ENCODE measurements around the gene GALE.
"Not testable (repeated sequence)": the region's sequence is repeated elsewhere in the genome, so short reads cannot be mapped to it uniquely, and the experiment has no call there.

GALE gene

DNA sequence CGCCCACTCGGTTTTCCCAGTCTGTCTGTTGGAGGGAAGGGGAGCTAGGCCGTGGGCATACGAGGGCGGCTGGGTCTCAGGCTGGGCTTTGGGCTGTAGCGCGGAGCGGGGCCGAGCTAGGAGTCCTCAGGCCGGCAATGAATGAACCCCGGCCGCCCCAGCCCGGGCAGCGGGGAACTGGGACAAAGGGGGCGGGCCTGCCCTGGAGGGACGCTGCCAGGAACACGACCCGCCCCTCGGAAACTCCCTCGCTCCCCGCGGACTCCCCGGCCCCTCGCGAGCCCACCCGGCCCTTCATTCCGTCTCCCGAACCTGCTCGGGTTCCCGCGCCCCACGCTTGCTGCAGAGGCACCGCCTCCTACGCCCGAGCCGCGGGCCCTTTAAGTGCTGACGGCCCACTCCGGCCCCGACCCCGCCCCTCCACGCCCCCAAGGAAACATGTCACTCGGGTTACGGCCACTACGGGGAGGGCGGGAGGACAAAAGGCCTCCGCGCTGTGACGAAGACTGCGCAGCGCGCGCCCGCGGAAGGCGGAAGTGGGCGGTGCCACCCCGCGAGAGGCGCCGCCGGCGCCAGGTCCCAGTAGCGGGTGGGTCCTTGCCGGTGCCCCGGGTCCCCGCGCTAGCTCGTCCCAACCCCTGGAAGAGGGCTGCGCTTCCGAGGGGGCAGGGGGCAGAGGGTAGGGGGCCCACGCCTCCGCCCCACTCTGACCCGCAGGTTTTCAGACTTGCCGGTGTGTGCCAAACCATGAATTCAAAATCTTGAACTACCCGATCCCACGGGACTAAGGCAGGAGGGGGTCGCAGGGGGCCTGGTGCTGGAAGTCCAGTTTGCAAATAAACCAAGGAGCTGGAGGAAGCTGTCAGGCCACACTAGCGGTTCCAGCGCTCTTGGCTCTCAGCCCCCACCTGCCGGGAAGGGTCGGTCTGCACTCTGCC lies at the start of gene GALE:
TSS of gene GALE (minus strand) at position 355 of the 938 bp plus-strand sequence. CDS start 1,747 bp downstream, outside the sequence.
- peak; percentile 65 to 97 (median 94) for DNase-seq

DNA sequence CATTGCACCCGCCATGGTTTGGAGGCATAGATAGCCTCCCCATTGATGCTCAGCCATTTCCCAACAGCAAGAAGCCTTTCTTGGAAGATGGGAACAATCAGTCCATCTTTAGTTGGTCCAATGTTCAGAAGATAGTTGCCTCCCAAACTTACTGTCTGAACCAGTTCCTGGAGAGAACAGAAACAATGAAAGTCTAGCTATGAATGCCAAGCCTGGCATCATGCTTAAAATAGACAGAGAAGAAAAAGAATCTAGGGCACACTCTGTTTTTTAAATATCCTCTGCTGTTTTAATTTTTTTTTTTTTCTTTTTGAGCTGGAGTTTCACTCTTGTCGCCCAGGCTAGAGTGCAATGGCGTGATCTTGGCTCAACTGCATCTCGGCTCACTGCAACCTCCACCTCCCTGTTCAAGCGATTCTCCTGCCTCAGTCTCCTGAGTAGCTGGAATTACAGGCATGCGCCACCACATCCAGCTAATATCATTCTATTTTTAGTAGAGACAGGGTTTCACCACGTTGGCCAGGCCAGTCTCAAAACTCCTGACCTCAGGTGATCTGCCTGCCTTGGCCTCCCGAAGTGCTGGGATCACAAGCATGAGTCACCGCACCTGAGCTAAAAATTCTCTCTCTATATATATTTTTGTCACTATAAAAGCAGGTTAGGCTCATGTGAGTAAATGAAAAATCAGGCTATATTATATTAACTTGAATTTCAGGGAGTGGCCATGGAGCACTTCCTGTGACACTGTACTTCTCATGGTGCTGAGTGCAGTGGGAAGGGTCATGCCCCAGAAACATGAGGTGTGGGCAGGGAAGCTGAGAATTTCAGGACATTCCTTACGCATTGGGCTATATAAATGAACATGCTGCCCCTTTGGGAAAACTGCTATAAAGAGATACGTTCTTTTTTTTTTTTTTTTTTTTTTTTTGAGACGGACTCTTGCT lies 48.4 kb upstream of the GALE start:
- DNase-seq = peak in 2 of 58 donors; percentile 2 to 23

DNA sequence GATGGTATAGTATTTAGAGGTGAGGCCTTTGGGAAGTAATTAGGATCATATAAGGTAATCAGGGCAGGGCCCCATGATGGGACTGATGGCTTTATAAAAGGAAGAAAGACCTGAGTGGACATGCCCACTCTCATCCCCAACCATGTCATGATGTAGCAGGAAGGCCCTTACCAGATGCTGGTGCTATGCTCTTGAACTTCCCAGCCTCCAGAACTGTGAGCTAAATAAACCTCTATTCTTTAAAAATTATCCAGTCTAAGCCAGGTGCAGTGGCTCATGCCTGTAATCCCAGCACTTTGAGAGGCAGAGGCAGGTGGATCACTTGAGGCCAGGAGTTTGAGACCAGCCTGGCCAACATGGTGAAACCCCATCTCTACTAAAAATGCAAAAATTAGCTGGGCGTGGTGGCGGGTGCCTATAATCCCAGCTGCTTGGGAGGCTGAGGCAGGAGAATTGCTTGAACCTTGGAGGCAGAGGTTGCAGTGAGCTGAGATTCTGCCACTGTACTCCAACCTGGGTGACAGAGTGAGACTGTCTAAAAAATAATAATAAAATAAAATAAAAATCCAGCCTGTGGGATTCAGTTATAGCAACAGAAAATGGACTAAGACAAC lies 47.0 kb upstream of the GALE start:
- not testable (repeated sequence) for DNase-seq

DNA sequence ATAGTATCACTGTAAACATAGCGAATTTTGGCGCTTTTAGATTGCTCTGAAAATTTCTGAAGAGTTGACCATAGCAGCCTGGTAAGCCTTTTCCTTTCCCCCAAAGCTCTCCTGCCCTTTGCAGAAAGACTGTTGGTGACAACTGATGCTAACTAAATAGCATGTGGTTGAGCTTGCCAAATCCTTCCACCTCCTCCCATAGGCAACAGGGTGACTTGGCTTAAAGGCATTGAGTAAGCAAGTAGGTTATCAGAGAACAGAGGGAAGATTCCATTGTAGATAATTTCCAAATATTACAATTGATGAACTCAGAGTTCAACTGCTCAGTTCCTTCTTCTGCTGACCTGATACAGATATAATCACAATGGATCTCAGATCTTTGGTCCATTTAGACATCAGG lies 44.6 kb upstream of the GALE start:
- DNase-seq = no peak

DNA sequence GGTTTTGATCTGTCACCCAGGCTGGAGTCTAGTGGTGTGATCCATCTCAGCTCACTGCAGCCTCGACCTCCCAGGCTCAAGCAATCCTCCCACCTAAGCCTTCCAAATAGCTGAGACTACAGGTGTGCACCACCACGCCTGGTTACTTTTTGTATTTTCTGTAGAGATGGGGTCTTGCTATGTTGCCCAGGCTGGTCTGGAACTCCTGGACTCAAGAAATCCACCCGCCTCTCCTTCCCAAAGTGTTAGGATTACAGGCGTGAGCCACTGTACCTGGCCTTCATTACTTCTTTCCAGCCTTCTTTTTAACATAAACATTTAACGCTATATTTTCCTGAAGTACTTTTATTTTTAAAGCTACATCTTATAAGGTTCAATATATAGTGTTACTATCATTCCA lies 43.1 kb upstream of the GALE start:
- DNase-seq = no peak

DNA sequence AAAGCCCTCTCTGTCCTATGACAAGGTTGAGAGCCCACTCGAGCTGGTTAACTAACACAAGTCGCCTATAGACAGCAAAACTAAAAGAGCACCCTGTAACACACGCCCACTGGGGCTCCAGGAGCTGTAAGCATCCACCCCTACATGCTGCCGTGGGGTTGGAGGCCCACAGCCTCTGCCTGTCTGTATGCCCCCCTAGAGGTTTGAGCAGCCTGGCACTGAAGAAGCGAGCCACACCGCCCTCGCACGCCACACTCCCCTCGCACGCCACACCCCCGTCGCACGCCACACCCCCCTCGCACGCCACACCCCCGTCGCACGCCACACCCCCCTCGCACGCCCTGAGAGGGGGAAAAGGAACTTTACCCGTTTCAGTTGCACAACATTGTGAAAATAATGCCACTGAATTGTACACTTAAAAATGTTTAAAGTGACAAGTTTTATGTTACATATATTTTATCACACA lies 37.9 kb upstream of the GALE start:
- peak in 32 of 58 donors; percentile 2 to 50 (median 17) for DNase-seq

DNA sequence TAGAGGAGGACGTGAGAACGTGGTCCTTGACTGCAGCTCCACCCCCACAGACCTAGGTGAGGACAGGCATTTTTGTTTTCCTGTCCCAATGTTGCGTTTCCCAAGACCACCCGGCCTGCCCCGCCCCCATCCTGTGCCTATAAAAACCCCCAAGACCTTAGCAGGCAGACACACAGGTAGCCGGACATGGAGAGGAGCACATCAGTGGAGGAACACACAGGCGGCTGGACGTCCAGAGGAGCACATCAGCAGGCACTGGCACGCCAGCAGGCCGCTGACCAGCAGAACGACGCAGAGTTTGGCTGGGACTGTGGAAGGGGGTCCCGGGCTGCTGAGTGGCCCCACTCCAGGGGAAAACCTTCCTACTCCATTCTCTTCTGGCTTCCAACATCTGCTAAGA lies 37.4 kb upstream of the GALE start:
- DNase-seq = no peak

DNA sequence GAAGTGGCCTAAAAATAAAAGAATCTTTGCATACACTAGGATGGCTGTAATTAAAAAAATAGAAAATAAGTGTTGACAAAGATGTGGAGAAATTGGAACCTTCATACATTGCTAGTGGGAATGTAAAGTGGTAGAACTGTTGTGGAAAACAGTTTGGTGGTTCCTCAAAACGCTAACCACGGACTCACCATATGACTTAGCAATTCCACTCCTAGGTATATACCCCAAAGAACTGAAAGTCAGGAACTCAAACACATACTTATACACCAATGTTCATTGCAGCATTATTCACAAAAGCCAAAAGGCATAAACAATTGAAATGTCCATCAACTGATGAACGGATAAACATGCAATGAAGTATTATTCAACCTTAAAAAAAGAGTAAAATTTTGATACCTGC lies 35.5 kb upstream of the GALE start:
- no peak for DNase-seq

DNA sequence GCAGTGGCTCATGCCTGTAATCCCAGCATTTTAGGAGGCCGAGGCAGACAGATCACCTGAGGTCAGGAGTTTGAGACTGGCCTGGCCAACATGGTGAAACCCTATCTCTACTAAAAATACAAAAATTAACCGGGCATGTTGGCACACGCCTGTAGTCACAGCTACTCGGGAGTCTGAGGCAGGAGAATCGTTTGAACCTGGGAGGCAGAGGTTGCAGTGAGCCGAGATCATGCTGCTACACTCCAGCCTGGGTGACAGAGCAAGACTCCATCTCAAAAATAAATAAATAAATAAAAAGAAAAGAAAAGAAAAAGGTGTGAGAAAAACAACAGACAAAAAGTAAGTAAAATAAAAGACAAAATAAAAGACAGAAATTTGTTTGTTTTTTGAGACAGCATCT lies 33.6 kb upstream of the GALE start:
- not testable (repeated sequence) for DNase-seq

DNA sequence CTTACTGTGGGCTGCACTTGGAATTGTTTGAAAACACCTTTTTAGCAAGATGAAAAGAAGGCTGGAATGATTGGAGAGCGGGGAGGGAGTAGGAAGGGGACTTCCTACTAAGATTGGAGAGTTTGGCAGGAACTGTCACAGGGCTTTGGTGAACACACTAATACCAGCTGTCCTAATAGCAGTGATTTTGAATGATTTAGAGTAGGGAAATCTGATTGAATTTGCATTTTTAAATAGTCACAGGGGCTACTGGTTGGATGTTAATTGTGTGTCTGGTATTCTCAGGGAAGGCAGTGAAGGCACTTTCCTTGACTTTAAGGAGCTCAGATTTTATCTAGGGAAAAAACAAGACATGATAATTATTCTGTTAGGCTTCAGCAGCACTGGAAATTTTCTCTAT lies 27.2 kb upstream of the GALE start:
- DNase-seq = no peak

DNA sequence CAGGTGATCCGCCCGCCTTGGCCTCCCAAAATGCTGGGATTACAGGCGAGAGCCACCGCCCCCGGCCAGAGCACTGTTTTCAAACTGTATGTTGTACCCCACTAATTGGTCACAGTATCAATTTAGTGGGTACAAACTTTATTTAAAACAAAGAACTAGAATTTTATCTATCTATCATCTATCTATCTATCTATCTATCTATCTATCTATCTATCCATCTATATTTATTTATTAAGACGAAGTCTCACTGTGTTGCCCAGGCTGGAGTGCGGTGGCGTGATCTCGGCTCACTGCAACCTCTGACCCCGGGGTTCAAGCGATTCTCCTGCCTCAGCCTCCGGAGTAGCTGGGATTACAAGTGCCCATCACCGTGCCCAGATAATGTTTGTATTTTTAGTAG lies 26.0 kb upstream of the GALE start:
- not testable (repeated sequence) for DNase-seq

DNA sequence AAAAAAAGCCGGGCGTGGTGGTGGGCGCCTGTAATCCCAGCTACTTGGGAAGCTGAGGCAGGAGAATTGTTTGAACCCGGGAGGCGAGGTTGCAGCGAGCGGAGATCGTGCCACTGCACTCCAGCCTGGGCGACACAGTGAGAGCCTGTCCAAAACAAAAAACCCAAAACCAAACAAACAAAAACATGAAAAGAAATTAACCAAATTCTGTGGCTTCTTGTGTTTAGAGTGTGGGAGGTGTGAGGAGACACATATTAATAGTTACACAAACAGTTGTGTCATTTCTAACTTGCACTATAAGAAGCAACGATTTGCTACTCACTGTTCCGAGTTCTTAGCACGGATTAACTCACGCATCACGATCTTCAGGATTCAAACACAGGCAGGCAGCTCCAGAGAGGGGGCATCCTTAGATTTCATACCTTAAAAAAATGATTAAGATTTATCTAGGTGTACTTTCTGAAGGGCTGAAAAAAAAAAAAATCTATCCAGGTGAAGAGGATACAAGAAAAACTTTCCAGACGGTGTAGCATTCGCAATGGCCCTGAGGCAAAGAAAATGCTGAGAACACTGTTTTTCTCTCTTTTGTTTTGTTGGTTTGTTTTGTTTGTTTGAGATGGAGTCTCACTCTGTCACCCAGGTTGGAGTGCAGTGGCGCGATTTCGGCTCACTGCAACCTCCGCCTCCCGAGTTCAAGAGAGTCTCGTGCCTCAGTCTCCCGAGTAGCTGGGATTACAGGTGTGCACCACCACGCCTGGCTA lies 25.4 kb upstream of the GALE start:
- peak in 1 of 58 donors; percentile 31 for DNase-seq

DNA sequence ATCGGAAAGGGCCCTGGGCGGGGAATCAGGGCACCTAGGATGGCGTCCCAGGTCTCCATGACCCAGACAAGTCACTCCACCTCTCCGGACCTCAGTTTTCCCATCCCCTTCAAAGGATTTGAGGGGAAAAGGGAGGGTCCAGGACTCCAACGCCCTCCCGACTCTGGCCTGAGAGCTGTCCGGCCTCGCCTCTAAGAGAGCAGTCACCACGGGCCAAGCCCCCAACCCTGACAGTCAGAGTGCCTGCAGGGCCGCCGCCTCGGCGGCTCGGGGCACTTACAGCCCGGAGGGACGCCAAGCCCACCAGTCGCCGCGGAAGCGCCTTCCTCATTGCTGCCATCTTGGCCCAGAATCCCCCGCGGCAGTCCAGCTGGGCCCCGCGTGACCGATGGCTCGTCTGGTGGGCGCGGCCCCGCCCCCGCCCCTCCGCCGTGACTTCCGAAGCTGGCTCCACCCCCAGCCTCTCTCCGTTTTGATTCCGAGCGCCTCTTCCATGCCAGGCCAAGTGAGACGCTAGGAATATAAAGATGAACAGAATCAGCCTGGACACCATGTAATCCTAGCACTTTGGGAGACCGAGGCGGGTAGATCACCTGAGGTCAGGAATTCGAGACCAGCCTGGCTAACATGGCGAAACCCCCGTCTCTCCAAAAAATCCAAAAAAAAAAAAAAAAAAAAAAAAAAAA lies 24.7 kb upstream of the GALE start, which contains the start of gene HMGCL:
TSS of gene HMGCL (minus strand) at position 354 of the 686 bp plus-strand sequence. CDS start at position 340, 14 bp downstream.
- peak; percentile 30 to 93 (median 85) for DNase-seq

DNA sequence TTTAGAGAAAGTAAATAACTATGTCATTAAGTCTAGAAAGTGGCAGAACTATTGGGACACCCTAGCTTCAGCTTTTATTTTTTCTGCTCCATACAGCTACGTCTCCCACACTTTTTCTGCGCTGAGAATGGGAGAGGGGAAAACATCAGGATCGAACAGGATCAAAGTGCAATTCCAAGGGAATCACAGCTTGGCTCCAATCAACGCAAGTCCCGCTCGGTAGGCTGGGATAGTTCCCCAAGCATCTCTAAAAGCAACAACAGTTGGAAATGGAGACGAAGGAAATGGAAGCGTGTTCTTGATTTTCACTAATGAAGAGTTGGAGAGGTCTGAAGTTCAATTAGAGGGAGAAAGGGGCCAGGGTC lies 24.1 kb upstream of the GALE start:
- no peak for DNase-seq

DNA sequence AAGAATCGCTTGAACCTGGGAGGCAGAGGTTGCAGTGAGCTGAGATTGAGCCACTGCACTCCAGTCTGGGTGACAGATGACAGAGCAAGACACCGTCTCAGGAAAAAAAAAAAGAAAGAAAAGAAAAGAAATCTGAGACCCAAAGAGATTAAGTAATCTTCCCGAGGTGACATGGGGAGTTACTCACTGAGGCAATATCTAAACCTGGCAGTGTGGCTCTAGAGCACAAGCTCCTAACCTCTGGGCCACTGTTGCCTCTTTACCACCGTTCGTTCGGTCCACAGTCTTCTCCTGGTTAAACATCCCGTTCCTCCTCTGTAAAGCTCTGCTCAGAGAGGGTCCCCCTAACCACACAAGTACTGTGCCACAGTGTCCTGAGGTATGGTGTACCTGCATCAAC lies 23.2 kb upstream of the GALE start:
- DNase-seq = no peak

DNA sequence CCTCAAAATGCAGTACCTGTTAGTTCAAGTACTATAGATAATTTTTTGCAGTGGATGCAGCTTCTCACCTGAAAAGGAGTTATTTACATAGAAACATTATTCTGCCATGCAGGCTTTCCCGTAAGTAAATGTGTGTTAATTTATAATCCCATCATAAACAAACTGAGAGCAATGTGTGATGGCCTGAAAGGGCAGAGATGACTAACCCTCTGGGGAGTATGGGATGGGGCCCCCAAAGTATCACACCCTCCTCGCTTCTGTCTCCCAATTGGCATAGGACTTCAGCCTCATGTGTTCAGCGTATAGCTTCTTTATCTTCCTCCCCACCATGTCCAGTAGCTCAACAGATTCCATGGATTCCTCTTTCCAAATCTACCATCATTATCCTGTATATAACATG lies 17.1 kb upstream of the GALE start:
- DNase-seq = no peak

DNA sequence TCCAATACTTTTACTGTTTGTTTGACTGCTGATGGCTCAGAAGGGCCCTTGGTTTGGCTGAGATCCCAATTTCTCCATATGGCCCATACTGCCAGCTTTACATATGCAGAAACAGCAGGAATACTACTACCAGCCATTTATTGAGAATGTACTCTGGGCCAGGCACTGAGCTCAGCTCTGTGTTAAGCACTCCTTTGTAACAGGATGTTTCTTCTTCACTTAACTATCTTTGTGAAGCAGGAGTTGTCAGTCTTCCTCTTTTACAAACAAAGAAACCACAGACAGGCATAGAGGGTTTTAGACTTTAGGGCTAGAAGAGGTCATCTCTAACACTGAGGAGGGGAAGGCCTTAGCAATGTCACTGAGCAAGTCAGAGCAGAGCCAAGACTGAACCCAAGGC lies 16.4 kb upstream of the GALE start:
- no peak for DNase-seq

DNA sequence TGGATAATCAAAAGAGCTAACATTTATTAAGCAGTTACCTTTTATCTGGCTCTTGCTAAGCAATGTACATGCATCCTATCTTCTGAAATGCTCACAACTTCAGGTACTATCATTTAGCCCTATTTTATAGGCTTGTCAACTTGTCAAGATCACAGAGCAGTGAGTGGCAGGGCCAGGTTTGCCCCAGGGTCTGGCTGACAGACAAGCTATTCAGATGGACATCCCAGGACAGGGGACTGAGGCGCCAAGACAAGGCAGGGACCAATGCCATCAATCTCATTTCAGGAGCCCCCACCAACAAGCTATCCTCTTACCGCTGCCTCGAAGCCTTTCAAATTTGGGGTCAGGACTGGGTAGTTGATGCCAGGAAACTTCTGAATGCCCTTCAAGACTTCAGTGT lies 15.8 kb upstream of the GALE start:
- DNase-seq = no peak

DNA sequence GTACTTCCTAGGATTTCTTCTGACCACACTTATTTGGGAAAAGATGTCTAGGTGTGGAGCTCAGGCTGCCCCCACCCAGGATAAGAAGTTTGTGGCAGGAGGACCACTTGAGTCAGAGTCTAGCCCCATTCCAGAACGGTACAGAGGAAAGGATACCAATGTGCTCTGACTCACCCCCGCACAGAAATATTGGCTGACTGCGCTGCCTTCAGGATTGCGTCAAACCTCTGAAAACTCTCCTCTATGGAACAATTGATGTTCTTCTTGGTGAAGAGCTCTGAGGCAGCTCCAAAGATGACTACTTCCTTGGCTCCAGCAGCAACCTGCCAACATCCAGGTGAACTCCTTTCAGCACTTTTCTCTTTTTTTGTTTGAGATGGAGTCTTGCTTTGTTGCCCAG lies 13.5 kb upstream of the GALE start:
- DNase-seq = no peak

Measured in anterior cingulate cortex (tissue), 58 donors.